MCF 10A (cell line): ENCODE results near the gene MT1X. TPM values are rescaled to one million over a fixed set of nuclear protein-coding genes. Genes with fewer than 3 reads are reported as not detected.

ENCODE experiments used
- BruUV-seq: library from RNA; stranded (reverse); fragments of 400-500 nt; replicated peaks from 2 replicates; lab custom pipeline; 2021; lab: Mats Ljungman, UMichigan
- CTCF ChIA-PET: fragments of 300-600 bp; sonication (Branson Sonifier 250); formaldehyde crosslinking; extraction: SDS; loops from one replicate; lab custom pipeline; 2021; ENCODE audit warnings: antibody characterized with exemption, inconsistent platforms; lab: Yijun Ruan, JAX
- POLR2A ChIA-PET: fragments of 300-600, 350-650 bp; sonication (Branson Sonifier 250); formaldehyde crosslinking; extraction: SDS; loops from one replicate; lab custom pipeline; 2020; ENCODE audit warnings: antibody characterized with exemption, inconsistent platforms; lab: Yijun Ruan, JAX
- DNase-seq: peaks from one replicate; pipeline ENCODE4 v3.0.0-alpha.2; 2018; ENCODE audit not compliant: unreplicated experiment
- H3K27ac Mint-ChIP-seq: one replicate; pipeline ENCODE4 v1.8.0; 2022; ENCODE audit warnings: mild to moderate bottlenecking, low read depth, mixed read lengths; ENCODE audit not compliant: unreplicated experiment
- H3K27me3 Mint-ChIP-seq: one replicate; pipeline ENCODE4 v1.8.0; 2022; ENCODE audit warnings: mixed read lengths; ENCODE audit not compliant: insufficient read depth, unreplicated experiment
- H3K36me3 Mint-ChIP-seq: one replicate; pipeline ENCODE4 v1.8.0; 2022; ENCODE audit warnings: mild to moderate bottlenecking, moderate library complexity, mixed read lengths; ENCODE audit not compliant: insufficient read depth, unreplicated experiment
- H3K4me1 Mint-ChIP-seq: one replicate; pipeline ENCODE4 v1.8.0; 2022; ENCODE audit warnings: mixed read lengths; ENCODE audit not compliant: insufficient read depth, unreplicated experiment
- H3K4me3 Mint-ChIP-seq: one replicate; pipeline ENCODE4 v1.8.0; 2022; ENCODE audit warnings: mild to moderate bottlenecking, moderate library complexity, mixed read lengths; ENCODE audit not compliant: unreplicated experiment
- H3K9me3 Mint-ChIP-seq: one replicate; pipeline ENCODE4 v1.8.0; 2022; ENCODE audit warnings: mixed read lengths; ENCODE audit not compliant: unreplicated experiment
- CTCF ChIP-seq: fragments of 200-600 bp; IDR thresholded peaks from one replicate; pipeline ENCODE4 v1.8.0; 2022; ENCODE audit warnings: antibody characterized with exemption, mild to moderate bottlenecking; ENCODE audit not compliant: unreplicated experiment
- intact Hi-C: fragments of 100-400 bp; cut with micrococcal nuclease; formaldehyde crosslinking; loops from 2 replicates; pipeline ENCODE4 v1.14.1; 2022
- total RNA-seq: library from RNA; stranded (reverse); gene quantifications from 2 replicates; pipeline ENCODE4 v1.2.3, GENCODE V29; 2022

MT1X gene
- total RNA-seq, 1 experiment from 2014 or later = 108 TPM

- H3K4me1 Mint-ChIP-seq = peaks cover 20% of the 10 kb centered on the region
- intact Hi-C loops = no loop called here
- ChIA-PET CTCF (interaction anchor here (0.6 kb wide), 1 partner anchor 324 kb away, joined by 4 read pairs; no protein-coding TSS in a partner anchor), POLR2A (interaction anchor here (0.6 to 2.1 kb wide), 8 partner anchors 9 to 298 kb away, joined by 3 to 11 read pairs (median 4); partner anchors contain the start of genes MT1E and MT2A)
- no peaks in the 10 kb centered on the region for H3K9me3 Mint-ChIP-seq
- no peaks in the 10 kb centered on the region for H3K36me3 Mint-ChIP-seq
- no peak within 1 kb of the TSS for H3K4me3 Mint-ChIP-seq
- no TSS peak for BruUV-seq
- no peaks in the 10 kb centered on the region for H3K27me3 Mint-ChIP-seq
- no peak for DNase-seq
- no peak within 1 kb of the TSS for H3K27ac Mint-ChIP-seq
- TF ChIP-seq CTCF = no peak
These were observed 44.2 kb upstream of the MT1X start, which contains the start of gene MT1A for GRCh38 chr16:56637814-56638750. TSS of gene MT1A (plus strand) at chr16:56638666. CDS start at chr16:56638739, 73 bp downstream.

GRCh38 chr16:56639045-56639444 is 43.2 kb upstream of the MT1X start:
- no TSS peak for BruUV-seq
- ChIA-PET CTCF (interaction anchor here (2.1 kb wide), 1 partner anchor 63 kb away, joined by 7 read pairs; no protein-coding TSS in a partner anchor), POLR2A (interaction anchor here (1.0 to 2.1 kb wide), 3 partner anchors 11 to 44 kb away, joined by 3 to 6 read pairs (median 4); partner anchors contain the start of genes MT1X and MT2A)
- Mint-ChIP-seq H3K9me3 (no peaks in the 10 kb centered on the region), H3K27me3 (no peaks in the 10 kb centered on the region), H3K4me1 (peaks cover 13% of the 10 kb centered on the region), H3K36me3 (no peaks in the 10 kb centered on the region), H3K27ac (no peak overlapping the region), H3K4me3 (no peak overlapping the region)
- DNase-seq = no peak
- TF ChIP-seq CTCF = no peak
- intact Hi-C loops = no loop called here

- DNase-seq = no peak
- BruUV-seq = no TSS peak
- no peak for TF ChIP-seq CTCF
- intact Hi-C loops = loop anchor here (5.0 kb wide), 2 partner anchors 33 to 128 kb away; partner anchors contain the start of gene MT2A
- H3K4me3 Mint-ChIP-seq = no peak overlapping the region
- H3K36me3 Mint-ChIP-seq = no peaks in the 10 kb centered on the region
- peaks cover 12% of the 10 kb centered on the region for H3K4me1 Mint-ChIP-seq
- H3K27ac Mint-ChIP-seq = peak overlapping the region; percentile 23
- H3K9me3 Mint-ChIP-seq = no peaks in the 10 kb centered on the region
- ChIA-PET POLR2A (interaction anchor here (1.0 to 2.5 kb wide), 5 partner anchors 9 to 43 kb away, joined by 3 to 14 read pairs (median 5); partner anchors contain the start of genes MT1E and MT1X), CTCF (interaction anchor here (0.6 to 2.1 kb wide), 3 partner anchors 29 to 62 kb away, joined by 3 to 7 read pairs (median 3); no protein-coding TSS in a partner anchor)
- H3K27me3 Mint-ChIP-seq = no peaks in the 10 kb centered on the region
These were observed 42.2 kb upstream of the MT1X start for GRCh38 chr16:56640076-56640475.

- Mint-ChIP-seq H3K36me3 (no peaks in the 10 kb centered on the region), H3K4me1 (peaks cover 12% of the 10 kb centered on the region), H3K27ac (no peak overlapping the region), H3K27me3 (no peaks in the 10 kb centered on the region), H3K9me3 (no peaks in the 10 kb centered on the region), H3K4me3 (no peak overlapping the region)
- intact Hi-C loops = loop anchor here (5.0 kb wide), 2 partner anchors 34 to 129 kb away; partner anchors contain the start of gene MT2A
- CTCF ChIA-PET = interaction anchor here (0.6 to 1.0 kb wide), 2 partner anchors 15 to 39 kb away, joined by 3 read pairs; no protein-coding TSS in a partner anchor
- POLR2A ChIA-PET = interaction anchor here (0.6 to 2.5 kb wide), 6 partner anchors 8 to 123 kb away, joined by 3 to 14 read pairs (median 6); partner anchors contain the start of genes MT1E and MT1X
- no peak for DNase-seq
- no peak for TF ChIP-seq CTCF
- BruUV-seq = no TSS peak
These were observed 41.1 kb upstream of the MT1X start for GRCh38 chr16:56641166-56641565.
